Aorta (tissue), 5 donors: ENCODE results near the gene ABI2. TPM values are rescaled to one million over a fixed set of nuclear protein-coding genes. Genes with fewer than 3 reads are reported as not detected.

ENCODE experiments used
- ATAC-seq: fragments of 200-7000 bp; cut with Tn5 transposase; one replicate; pipeline ENCODE4 v1.9.1; 2022; ENCODE audit warnings: moderate library complexity; ENCODE audit not compliant: low FRiP score
- DNase-seq, 2 donors: peaks; one replicate each; pipeline ENCODE4 v3.0.0-alpha.2; 2020
- H3K27ac ChIP-seq, 2 donors: one replicate each; pipeline ENCODE4 v1.5.1; 2013; ENCODE audit warnings: low read length in 2 of 2, mild to moderate bottlenecking in 2 of 2, moderate library complexity in 2 of 2, control low read depth in 1 of 2, inconsistent platforms in 1 of 2, low read depth in 1 of 2
- H3K27me3 ChIP-seq, 2 donors: one replicate each; pipeline ENCODE4 v1.6.1; 2013; ENCODE audit warnings: control low read depth in 1 of 2, low read length in 1 of 2, mild to moderate bottlenecking in 1 of 2, moderate library complexity in 1 of 2; ENCODE audit not compliant: insufficient read depth in 2 of 2, control insufficient read depth in 1 of 2
- H3K36me3 ChIP-seq, 2 donors: one replicate each; pipeline ENCODE4 v1.6.1; 2013; ENCODE audit warnings: control low read depth in 1 of 2, low read length in 1 of 2, mild to moderate bottlenecking in 1 of 2; ENCODE audit not compliant: insufficient read depth in 2 of 2, control insufficient read depth in 1 of 2
- H3K4me1 ChIP-seq, 2 donors: one replicate each; pipeline ENCODE4 v1.6.1; 2013; ENCODE audit warnings: low read length in 2 of 2, control low read depth in 1 of 2, mild to moderate bottlenecking in 1 of 2, moderate library complexity in 1 of 2; ENCODE audit not compliant: insufficient read depth in 2 of 2, control insufficient read depth in 1 of 2
- H3K4me3 ChIP-seq, 2 donors: one replicate each; pipeline ENCODE4 v1.5.1; 2013; ENCODE audit warnings: low read length in 2 of 2, control low read depth in 1 of 2, mild to moderate bottlenecking in 1 of 2
- H3K9me3 ChIP-seq: one replicate; pipeline ENCODE4 v1.6.1; 2013; ENCODE audit warnings: mild to moderate bottlenecking, low read length; ENCODE audit not compliant: control insufficient read depth
- WGBS, 2 donors: extraction: QIAGEN DNeasy Blood & Tissue Kit; methylation state at CpG; one replicate each; pipeline ENCODE4 v1.1.7; 2013; 5-methylcytosine and 5-hydroxymethylcytosine counted together
- intact Hi-C, 2 donors: fragments of 100-400 bp; cut with DNase I; formaldehyde crosslinking; loops; one replicate each; pipeline versions ENCODE4 v1.14.2 to v1.15.0; 2022
- polyA plus RNA-seq, 2 donors: library from polyadenylated mRNA; stranded (reverse); fragments of 200-250 nt; gene quantifications; one replicate each; pipeline ENCODE4 v1.2.3, GENCODE V29; 2013
- total RNA-seq, 2 donors: library from RNA; stranded (reverse); fragmentation: NEBNext Ultra II Directional; extraction: Animal tissue kit (Norgen Biotek cat#: 25700); gene quantifications; one replicate each; pipeline ENCODE4 v1.2.1, GENCODE V29; 2021
- donor health status: healthy with polysubstance abuse.
- donor health status: Bipolar disorder and iron deficiency.
- donor health status: DM: no; HTN: no; CAD: no.
- donor health status: DM: no; HTN: no; CAD: no.
- donor health status: DM: yes; HTN: yes; CAD: no.

The ABI2 gene
- total and polyA plus RNA-seq, 4 donors, result 12.1 to 67.6 (median 42.3) TPM

DNA sequence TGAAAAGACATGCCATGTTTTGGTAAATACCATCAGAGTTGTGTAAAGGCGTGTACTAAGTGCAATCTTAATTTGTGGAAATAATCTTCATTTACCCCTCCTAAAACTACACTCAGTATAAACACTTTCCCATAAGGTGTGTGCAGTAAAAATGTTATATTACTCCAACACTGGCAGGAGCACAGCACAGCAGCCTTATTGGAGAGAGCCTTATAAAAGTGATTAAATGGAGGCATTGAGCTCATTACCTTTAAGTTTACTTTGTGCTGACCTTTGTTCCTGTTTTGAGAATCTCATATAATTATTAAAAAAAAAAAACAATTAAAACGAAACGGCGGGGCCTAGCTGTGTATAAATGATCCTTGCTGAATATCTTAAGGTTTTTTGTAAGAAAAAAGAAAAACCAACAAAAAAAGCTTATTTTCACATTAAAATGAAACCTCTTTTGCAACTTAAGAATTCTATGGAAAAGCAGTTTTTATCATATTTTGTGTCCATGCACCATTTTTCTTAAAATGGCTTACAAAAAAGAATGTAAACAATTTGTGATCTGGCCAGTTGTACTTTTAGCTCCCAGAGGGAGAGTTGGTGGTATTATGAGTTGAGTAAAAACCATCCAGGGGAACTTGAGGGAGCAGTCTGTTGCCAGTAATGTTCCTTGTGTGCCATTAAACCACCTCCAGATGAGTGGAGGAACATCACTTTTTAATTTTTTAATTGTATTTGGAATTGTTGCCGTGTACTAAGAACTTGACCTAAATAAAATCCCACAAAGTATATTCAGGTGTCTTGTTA is 103.4 kb downstream of the ABI2 start:
- Histone ChIP-seq H3K4me3 (no peak overlapping the region), H3K36me3 (no peaks in the 10 kb centered on the region), H3K27ac (no peak overlapping the region), H3K4me1 (peaks cover 0 to 1% of the 10 kb centered on the region in 2 donors), H3K9me3 (no peaks in the 10 kb centered on the region), H3K27me3 (no peaks in the 10 kb centered on the region)
- 89 to 91% methylated on average over 5 of the region's 5 CpGs for WGBS, 2 donors
- DNase-seq, result no peak
- intact Hi-C loops, result no loop called here
- no peak for ATAC-seq

DNA sequence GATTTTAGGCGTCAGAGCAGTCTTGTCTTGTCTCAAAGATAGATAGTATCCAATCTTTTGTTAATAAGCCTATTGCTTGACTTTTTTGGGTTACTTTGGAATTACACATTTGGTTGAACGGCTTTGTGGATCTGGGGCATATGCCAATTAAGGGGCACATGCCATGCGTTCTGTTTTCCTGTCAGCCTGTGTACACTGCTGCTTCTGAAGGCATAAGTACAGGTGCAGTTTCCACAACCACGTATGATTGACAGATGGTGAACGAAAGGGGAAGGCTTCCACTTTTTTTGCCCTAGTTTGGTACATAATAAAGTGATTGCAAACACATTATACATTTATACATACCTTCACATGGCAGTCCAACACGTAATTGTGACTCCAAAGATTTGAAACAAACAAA is 104.6 kb downstream of the ABI2 start:
- H3K9me3 ChIP-seq, result no peaks in the 10 kb centered on the region
- H3K36me3 ChIP-seq, result no peaks in the 10 kb centered on the region
- peaks cover 0 to 1% of the 10 kb centered on the region in 2 donors for H3K4me1 ChIP-seq
- 56 to 60% methylated on average over 6 of the region's 6 CpGs for whole genome bisulfite sequencing, 2 donors
- intact Hi-C loops, result no loop called here
- H3K27ac ChIP-seq, result no peak overlapping the region
- H3K4me3 ChIP-seq, result no peak overlapping the region
- DNase-seq (no peak), ATAC-seq (no peak)
- no peaks in the 10 kb centered on the region for H3K27me3 ChIP-seq

DNA sequence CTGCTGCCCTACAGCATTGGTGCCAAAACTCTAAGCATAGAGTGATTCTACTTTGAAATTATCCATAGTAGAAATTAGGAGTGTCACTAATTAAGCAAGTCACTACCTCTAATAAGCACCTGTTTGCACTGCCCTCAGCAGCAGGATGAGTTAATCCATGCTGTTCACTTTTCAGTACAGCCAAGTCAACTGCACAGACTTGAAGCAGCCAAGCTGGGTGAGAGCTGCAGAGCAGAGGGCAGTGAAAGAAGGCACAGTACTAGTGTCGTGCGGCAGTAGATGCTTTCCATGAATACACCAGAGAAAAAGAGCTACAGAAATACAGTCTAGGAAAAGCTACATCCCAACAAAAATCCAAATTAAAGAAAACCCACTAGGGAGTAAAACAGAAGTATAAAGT is 108.3 kb downstream of the ABI2 start:
- no peak for ATAC-seq
- H3K4me1 ChIP-seq, result no peaks in the 10 kb centered on the region
- H3K27me3 ChIP-seq, result no peaks in the 10 kb centered on the region
- no peak for DNase-seq
- intact Hi-C loops, result no loop called here
- no peak overlapping the region for H3K4me3 ChIP-seq
- H3K36me3 ChIP-seq, result no peaks in the 10 kb centered on the region
- WGBS, 2 donors, result 68 to 76% methylated on average over 2 of the region's 2 CpGs
- H3K27ac ChIP-seq, result no peak overlapping the region
- H3K9me3 ChIP-seq, result no peaks in the 10 kb centered on the region

DNA sequence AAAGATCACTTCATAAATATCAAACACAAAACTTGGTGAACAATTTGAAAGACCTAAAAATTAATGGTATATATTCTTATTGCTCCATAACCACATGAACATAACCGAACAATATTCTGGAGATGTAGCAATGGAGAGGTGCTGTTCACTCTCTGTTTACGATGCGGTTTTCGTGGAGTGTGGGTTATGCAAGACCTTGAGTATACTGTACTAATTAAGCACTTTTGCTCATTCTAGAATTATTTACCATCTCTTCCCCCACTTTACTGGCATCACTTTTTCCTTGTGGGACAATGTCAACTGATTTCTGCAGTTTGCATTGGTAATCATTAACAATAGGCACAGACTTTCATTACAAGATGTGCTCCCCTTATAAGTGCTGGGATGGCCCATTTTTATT is 109.3 kb downstream of the ABI2 start:
- 91 to 97% methylated on average over 4 of the region's 4 CpGs for WGBS, 2 donors

DNA sequence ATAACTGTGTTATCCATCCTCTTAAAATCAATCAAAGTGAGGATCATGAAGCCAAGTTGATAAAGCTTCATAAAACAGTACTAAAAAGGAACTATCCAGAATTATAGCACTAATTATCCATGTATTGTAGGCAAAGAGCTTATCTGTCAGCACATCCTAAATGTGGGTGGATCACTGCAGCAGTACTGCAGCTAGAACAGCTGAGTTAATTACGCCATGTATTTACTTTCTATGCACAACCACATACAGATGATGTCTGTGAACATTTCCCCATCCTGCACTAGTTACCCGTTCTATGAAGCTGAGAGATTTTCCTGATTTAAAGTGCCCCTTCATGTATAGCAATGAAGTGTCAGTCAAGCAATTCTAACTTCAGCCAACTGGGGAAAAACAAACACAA is 110.3 kb downstream of the ABI2 start:
- intact Hi-C loops, result no loop called here
- H3K27ac ChIP-seq, result no peak overlapping the region
- H3K27me3 ChIP-seq, result no peaks in the 10 kb centered on the region
- no peaks in the 10 kb centered on the region for H3K9me3 ChIP-seq
- H3K36me3 ChIP-seq, result peaks cover 0 to 4% of the 10 kb centered on the region in 2 donors
- no peak for ATAC-seq
- no peak overlapping the region for H3K4me3 ChIP-seq
- no peaks in the 10 kb centered on the region for H3K4me1 ChIP-seq
- 70 to 78% methylated on average over 2 of the region's 2 CpGs for WGBS, 2 donors
- no peak for DNase-seq

More for the DNA sequence above, 109.3 kb downstream of the ABI2 start:
- Histone ChIP-seq H3K9me3 (no peaks in the 10 kb centered on the region), H3K27me3 (no peaks in the 10 kb centered on the region), H3K36me3 (peaks cover 0 to 4% of the 10 kb centered on the region in 2 donors), H3K4me1 (no peaks in the 10 kb centered on the region), H3K4me3 (no peak overlapping the region), H3K27ac (no peak overlapping the region)
- intact Hi-C loops, result no loop called here
- no peak for ATAC-seq
- no peak for DNase-seq

DNA sequence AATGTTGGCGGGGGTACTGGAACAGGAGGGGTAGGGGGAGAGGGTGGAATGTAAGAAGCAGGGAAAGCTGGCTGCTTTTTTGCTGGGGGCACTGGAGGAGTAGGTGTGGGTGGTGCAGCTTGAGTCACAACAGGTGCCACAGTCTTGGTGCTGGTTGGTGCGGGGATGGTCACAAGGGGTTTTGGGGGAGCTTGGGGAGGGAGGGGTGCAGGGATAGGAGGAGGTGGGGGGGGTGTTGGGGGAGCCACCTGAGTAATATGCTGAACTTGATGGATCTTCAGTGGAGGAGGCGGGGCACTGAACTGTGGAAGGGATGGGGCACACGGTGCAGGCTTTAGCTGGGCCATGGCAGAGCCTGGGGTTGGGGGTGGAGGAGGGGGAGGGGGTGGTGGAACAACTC is 112.5 kb downstream of the ABI2 start:
- Histone ChIP-seq H3K4me3 (no peak overlapping the region), H3K36me3 (peaks cover 0 to 4% of the 10 kb centered on the region in 2 donors), H3K27ac (no peak overlapping the region), H3K9me3 (no peaks in the 10 kb centered on the region), H3K4me1 (no peaks in the 10 kb centered on the region), H3K27me3 (no peaks in the 10 kb centered on the region)
- intact Hi-C loops, result loop anchor here in 1 of 2 donors (10.0 kb wide), 1 partner anchor 116 kb away; the partner anchor contains the start of gene ABI2
- DNase-seq, result no peak
- 79 to 86% methylated on average over 4 of the region's 4 CpGs for WGBS, 2 donors
- ATAC-seq, result no peak

DNA sequence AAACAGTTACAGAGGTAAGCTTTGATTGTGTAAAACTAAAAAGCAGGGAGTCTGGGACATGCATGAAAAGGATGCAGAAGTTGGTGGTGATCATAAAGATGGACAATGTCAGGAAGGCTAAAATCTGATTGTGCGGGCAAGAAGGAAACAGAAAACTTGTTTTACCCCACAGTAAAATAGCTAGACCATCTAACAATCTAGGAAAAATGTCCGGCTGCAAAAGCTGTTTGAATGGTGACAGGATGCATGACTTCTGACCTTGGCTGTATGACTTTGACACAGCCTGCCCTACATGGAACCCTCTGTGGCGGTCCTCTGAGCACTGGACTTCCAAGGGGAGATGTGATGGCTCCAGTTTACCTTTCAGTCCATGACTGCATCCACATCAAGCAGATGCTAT is 113.3 kb downstream of the ABI2 start:
- DNase-seq (no peak), ATAC-seq (no peak)
- Histone ChIP-seq H3K36me3 (peaks cover 0 to 4% of the 10 kb centered on the region in 2 donors), H3K27ac (no peak overlapping the region), H3K4me1 (no peaks in the 10 kb centered on the region), H3K4me3 (no peak overlapping the region), H3K9me3 (no peaks in the 10 kb centered on the region), H3K27me3 (no peaks in the 10 kb centered on the region)
- 85% methylated on average over 3 of the region's 3 CpGs for WGBS, 2 donors
- intact Hi-C loops, result loop anchor here in 1 of 2 donors (10.0 kb wide), 1 partner anchor 117 kb away; the partner anchor contains the start of gene ABI2

DNA sequence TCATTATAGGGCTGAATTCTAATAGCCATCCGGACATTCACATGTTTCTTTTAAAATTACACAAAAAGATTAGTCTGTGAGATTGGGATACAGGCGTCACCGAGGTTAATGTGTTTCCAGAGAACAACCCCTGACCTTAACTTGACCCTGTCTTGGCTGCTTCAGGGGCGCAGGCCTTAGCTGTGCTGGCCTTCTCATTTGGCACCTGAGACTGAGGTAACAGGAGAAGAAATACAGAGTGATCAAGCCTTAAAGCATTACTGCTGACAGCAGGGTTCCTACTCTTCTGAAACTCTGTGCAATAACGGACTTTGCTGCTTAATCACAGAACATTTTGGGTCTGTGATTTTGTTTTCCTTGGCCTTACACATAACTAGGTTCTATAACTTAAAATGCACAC is 114.3 kb downstream of the ABI2 start:
- Histone ChIP-seq H3K4me1 (no peaks in the 10 kb centered on the region), H3K27me3 (no peaks in the 10 kb centered on the region), H3K27ac (peak overlapping the region in 1 of 2 donors; percentile 20), H3K36me3 (peaks cover 0 to 5% of the 10 kb centered on the region in 2 donors), H3K4me3 (no peak overlapping the region), H3K9me3 (no peaks in the 10 kb centered on the region)
- intact Hi-C loops, result loop anchor here in 1 of 2 donors (10.0 kb wide), 1 partner anchor 118 kb away; the partner anchor contains the start of gene ABI2
- ATAC-seq (no peak), DNase-seq (no peak)
- WGBS, 2 donors, result 39 to 42% methylated on average over 5 of the region's 5 CpGs

DNA sequence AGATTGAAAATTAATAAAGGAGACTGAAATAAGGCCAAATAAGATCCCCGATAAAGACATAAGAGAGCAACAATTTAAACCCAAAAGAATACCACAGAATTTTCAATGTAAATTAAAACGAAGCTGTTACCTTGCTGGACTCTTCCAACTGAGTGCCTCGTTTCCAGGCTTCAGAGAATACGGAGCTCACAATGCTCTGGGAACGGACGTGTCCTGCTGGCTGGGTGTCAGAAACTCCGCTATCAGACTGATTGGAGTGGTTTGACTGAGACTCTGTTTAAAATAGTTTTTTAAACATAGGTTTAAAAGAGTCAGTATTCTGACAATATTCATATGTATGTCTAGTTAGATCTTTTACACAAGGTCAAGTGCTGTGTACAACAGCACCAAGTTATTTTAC is 116.5 kb downstream of the ABI2 start:
- Histone ChIP-seq H3K9me3 (no peaks in the 10 kb centered on the region), H3K36me3 (peaks cover 0 to 5% of the 10 kb centered on the region in 2 donors), H3K27ac (no peak overlapping the region), H3K27me3 (no peaks in the 10 kb centered on the region), H3K4me3 (no peak overlapping the region), H3K4me1 (no peaks in the 10 kb centered on the region)
- no peak for ATAC-seq
- WGBS, 2 donors, result 44 to 46% methylated on average over 7 of the region's 7 CpGs
- no peak for DNase-seq
- intact Hi-C loops, result loop anchor here in 1 of 2 donors (10.0 kb wide), 1 partner anchor 120 kb away; the partner anchor contains the start of gene ABI2
